ENCODE results near the gene BLTP3B. TPM values are rescaled to one million over a fixed set of nuclear protein-coding genes. Genes with fewer than 3 reads are reported as not detected.
"Not testable (repeated sequence)": the region's sequence is repeated elsewhere in the genome, so short reads cannot be mapped to it uniquely, and the experiment has no call there.

The BLTP3B gene
- total RNA-seq, 1 donor from 2014 or later = 21.9 TPM

GRCh38 chr12:100186071-100186470 lies 43.4 kb upstream of the BLTP3B start:
- no peak for DNase-seq (ENCODE audit: extremely low spot score in 2 of 2)
- no peaks in the 10 kb centered on the region for H3K36me3 ChIP-seq
- TF ChIP-seq CTCF (IDR thresholded peaks at IDR 0.05) (no peak), POLR2A (IDR thresholded peaks at IDR 0.05) (no peak), POLR2AphosphoS5 (IDR thresholded peaks at IDR 0.05; ENCODE audit: insufficient read depth in 1 of 2, low read depth in 1 of 2) (no peak)
- H3K4me1 ChIP-seq = peaks cover 20% of the 10 kb centered on the region
- no peaks in the 10 kb centered on the region for H3K27me3 ChIP-seq
- peak overlapping the region; percentile 48 for H3K27ac ChIP-seq
- no peak overlapping the region for H3K4me3 ChIP-seq
- intact Hi-C loops (cut with DNase I) = no loop called here
- no peaks in the 10 kb centered on the region for H3K9me3 ChIP-seq

GRCh38 chr12:100185361-100185894 lies 42.8 kb upstream of the BLTP3B start:
- no peak for DNase-seq (ENCODE audit: extremely low spot score in 2 of 2)
- H3K27me3 ChIP-seq = no peaks in the 10 kb centered on the region
- H3K9me3 ChIP-seq = no peaks in the 10 kb centered on the region
- intact Hi-C loops (cut with DNase I) = no loop called here
- no peaks in the 10 kb centered on the region for H3K36me3 ChIP-seq
- H3K4me1 ChIP-seq = peaks cover 20% of the 10 kb centered on the region
- H3K27ac ChIP-seq = peak overlapping the region; percentile 48
- H3K4me3 ChIP-seq = peak overlapping the region; percentile 10 to 15
- TF ChIP-seq CTCF (IDR thresholded peaks at IDR 0.05) = no peak
- TF ChIP-seq POLR2A (IDR thresholded peaks at IDR 0.05) = no peak
- no peak for TF ChIP-seq POLR2AphosphoS5 (IDR thresholded peaks at IDR 0.05; ENCODE audit: insufficient read depth in 1 of 2, low read depth in 1 of 2)

- peak in 1 of 2 donors; percentile 3 for DNase-seq (ENCODE audit: extremely low spot score in 2 of 2)
- no peak overlapping the region for H3K4me3 ChIP-seq
- intact Hi-C loops (cut with DNase I) = no loop called here
- peak overlapping the region; percentile 48 for H3K27ac ChIP-seq
- H3K27me3 ChIP-seq = no peaks in the 10 kb centered on the region
- no peak for TF ChIP-seq CTCF (IDR thresholded peaks at IDR 0.05)
- TF ChIP-seq POLR2A (IDR thresholded peaks at IDR 0.05) = no peak
- no peak for TF ChIP-seq POLR2AphosphoS5 (IDR thresholded peaks at IDR 0.05; ENCODE audit: insufficient read depth in 1 of 2, low read depth in 1 of 2)
- no peaks in the 10 kb centered on the region for H3K36me3 ChIP-seq
- H3K4me1 ChIP-seq = peaks cover 20% of the 10 kb centered on the region
- no peaks in the 10 kb centered on the region for H3K9me3 ChIP-seq
Observed at GRCh38 chr12:100184549-100185145, 42.0 kb upstream of the BLTP3B start.

GRCh38 chr12:100179252-100179651 lies 36.6 kb upstream of the BLTP3B start:
- no peak overlapping the region for H3K4me3 ChIP-seq
- H3K36me3 ChIP-seq = no peaks in the 10 kb centered on the region
- no peak for DNase-seq (ENCODE audit: extremely low spot score in 2 of 2)
- H3K4me1 ChIP-seq = no peaks in the 10 kb centered on the region
- TF ChIP-seq POLR2A (IDR thresholded peaks at IDR 0.05) (no peak), CTCF (IDR thresholded peaks at IDR 0.05) (no peak), POLR2AphosphoS5 (IDR thresholded peaks at IDR 0.05; ENCODE audit: insufficient read depth in 1 of 2, low read depth in 1 of 2) (no peak)
- intact Hi-C loops (cut with DNase I) = no loop called here
- no peaks in the 10 kb centered on the region for H3K27me3 ChIP-seq
- H3K27ac ChIP-seq = no peak overlapping the region
- no peaks in the 10 kb centered on the region for H3K9me3 ChIP-seq

- intact Hi-C loops (cut with DNase I) = not testable (repeated sequence)
- peak in 1 of 2 donors; percentile 6 for DNase-seq (ENCODE audit: extremely low spot score in 2 of 2)
Observed at GRCh38 chr12:100176493-100176892, 33.8 kb upstream of the BLTP3B start.

More at GRCh38 chr12:100176493-100176892, 33.8 kb upstream of the BLTP3B start:
- H3K27ac ChIP-seq, H3K9me3 ChIP-seq, H3K4me3 ChIP-seq, H3K36me3 ChIP-seq, H3K4me1 ChIP-seq, H3K27me3 ChIP-seq: not testable (repeated sequence)
